ENCODE results near the gene SP5.
A peak's percentile ranks its signal among the peaks of the same experiment; 100 is the strongest.
"Not testable (repeated sequence)": the region's sequence is repeated elsewhere in the genome, so short reads cannot be mapped to it uniquely, and the experiment has no call there.

The SP5 gene

GRCh38 chr2:170711196-170711773 is 3.9 kb upstream of the SP5 start:
- no peak for DNase-seq (ENCODE audit: low read depth in 3 of 3, low spot score in 1 of 3)

GRCh38 chr2:170711774-170712652 is 3.1 kb upstream of the SP5 start:
- no peak for DNase-seq (ENCODE audit: low read depth in 3 of 3, low spot score in 1 of 3)

GRCh38 chr2:170712653-170713542 is 2.2 kb upstream of the SP5 start:
- no peak for DNase-seq (ENCODE audit: low read depth in 3 of 3, low spot score in 1 of 3)

GRCh38 chr2:170713543-170714380 is 1.4 kb upstream of the SP5 start:
- DNase-seq (ENCODE audit: low read depth in 3 of 3, low spot score in 1 of 3): no peak

- no peak for DNase-seq (ENCODE audit: low read depth in 3 of 3, low spot score in 1 of 3)
These were observed 616 bp upstream of the SP5 start for GRCh38 chr2:170714381-170715061.

GRCh38 chr2:170715932-170716777 is 1.0 kb downstream of the SP5 start:
- peak in 1 of 3 donors; percentile 3 for DNase-seq (ENCODE audit: low read depth in 3 of 3, low spot score in 1 of 3)

- DNase-seq (ENCODE audit: low read depth in 3 of 3, low spot score in 1 of 3): peak in 1 of 3 donors; percentile 18
These were observed 1.9 kb downstream of the SP5 start for GRCh38 chr2:170716851-170717598.

GRCh38 chr2:170717599-170717963 is 2.4 kb downstream of the SP5 start:
- no peak for DNase-seq (ENCODE audit: low read depth in 3 of 3, low spot score in 1 of 3)

GRCh38 chr2:170717991-170718589 is 3.0 kb downstream of the SP5 start:
- DNase-seq (ENCODE audit: low read depth in 3 of 3, low spot score in 1 of 3): no peak

- DNase-seq (ENCODE audit: low read depth in 3 of 3, low spot score in 1 of 3): no peak
These were observed 4.7 kb downstream of the SP5 start for GRCh38 chr2:170719810-170720209.

GRCh38 chr2:170721678-170722077 is 6.5 kb downstream of the SP5 start:
- no peak for DNase-seq (ENCODE audit: low read depth in 3 of 3, low spot score in 1 of 3)

- no peak for DNase-seq (ENCODE audit: low read depth in 3 of 3, low spot score in 1 of 3)
These were observed 7.2 kb downstream of the SP5 start for GRCh38 chr2:170722301-170722700.

- DNase-seq (ENCODE audit: low read depth in 3 of 3, low spot score in 1 of 3): no peak
These were observed 8.4 kb downstream of the SP5 start for GRCh38 chr2:170723446-170723958.

- DNase-seq (ENCODE audit: low read depth in 3 of 3, low spot score in 1 of 3): no peak
These were observed 18.9 kb downstream of the SP5 start for GRCh38 chr2:170733798-170734600.

- DNase-seq (ENCODE audit: low read depth in 3 of 3, low spot score in 1 of 3): not testable (repeated sequence)
These were observed 19.5 kb downstream of the SP5 start for GRCh38 chr2:170734601-170735000.

- no peak for DNase-seq (ENCODE audit: low read depth in 3 of 3, low spot score in 1 of 3)
These were observed 21.5 kb downstream of the SP5 start for GRCh38 chr2:170736628-170737027.

GRCh38 chr2:170737406-170737805 is 22.3 kb downstream of the SP5 start:
- no peak for DNase-seq (ENCODE audit: low read depth in 3 of 3, low spot score in 1 of 3)
